ENCODE results near the gene LRP5.
"Not testable (repeated sequence)": the region's sequence is repeated elsewhere in the genome, so short reads cannot be mapped to it uniquely, and the experiment has no call there.

Gene LRP5

GRCh38 chr11:68471360-68472340 lies 159.3 kb downstream of the LRP5 start:
- DNase-seq, result no peak

DNA sequence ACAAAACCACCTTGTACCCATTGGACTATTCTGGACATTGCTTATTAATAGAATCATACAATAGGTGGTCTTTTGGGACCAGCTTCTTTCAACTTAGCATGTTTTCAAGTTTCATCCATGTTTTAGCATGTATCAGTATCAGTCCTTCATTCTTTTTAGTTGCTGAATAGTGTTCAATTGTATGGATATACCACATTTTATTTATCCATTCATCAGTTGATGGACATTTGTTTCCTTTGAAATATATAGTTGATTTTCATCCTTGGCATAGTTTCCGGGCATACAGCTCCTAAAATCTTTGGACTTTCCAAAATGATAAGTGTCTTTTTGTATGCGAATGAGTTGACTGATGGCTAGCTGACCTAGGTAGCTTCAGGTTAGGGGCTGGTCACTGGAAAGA lies 160.4 kb downstream of the LRP5 start:
- no peak for DNase-seq

GRCh38 chr11:68473693-68474092 lies 161.3 kb downstream of the LRP5 start:
- no peak for DNase-seq

DNA sequence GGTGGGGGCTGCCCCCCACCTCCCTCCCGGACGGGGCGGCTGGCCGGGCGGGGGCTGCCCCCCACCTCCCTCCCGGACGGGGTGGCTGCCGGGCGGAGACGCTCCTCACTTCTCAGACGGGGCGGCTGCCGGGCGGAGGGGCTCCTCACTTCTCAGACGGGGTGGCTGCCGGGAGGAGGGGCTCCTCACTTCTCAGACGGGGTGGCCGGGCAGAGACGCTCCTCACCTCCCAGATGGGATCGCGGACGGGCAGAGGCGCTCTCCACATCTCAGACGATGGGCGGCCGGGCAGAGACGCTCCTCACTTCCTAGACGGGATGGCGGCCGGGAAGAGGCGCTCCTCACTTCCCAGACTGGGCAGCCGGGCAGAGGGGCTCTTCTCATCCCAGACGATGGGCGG lies 163.2 kb downstream of the LRP5 start:
- DNase-seq, result not testable (repeated sequence)

- no peak for DNase-seq
Measured at GRCh38 chr11:68479390-68479789, 167.0 kb downstream of the LRP5 start.

GRCh38 chr11:68480193-68480592 lies 167.8 kb downstream of the LRP5 start:
- no peak for DNase-seq

GRCh38 chr11:68480852-68481510 lies 168.6 kb downstream of the LRP5 start:
- DNase-seq, result no peak

DNA sequence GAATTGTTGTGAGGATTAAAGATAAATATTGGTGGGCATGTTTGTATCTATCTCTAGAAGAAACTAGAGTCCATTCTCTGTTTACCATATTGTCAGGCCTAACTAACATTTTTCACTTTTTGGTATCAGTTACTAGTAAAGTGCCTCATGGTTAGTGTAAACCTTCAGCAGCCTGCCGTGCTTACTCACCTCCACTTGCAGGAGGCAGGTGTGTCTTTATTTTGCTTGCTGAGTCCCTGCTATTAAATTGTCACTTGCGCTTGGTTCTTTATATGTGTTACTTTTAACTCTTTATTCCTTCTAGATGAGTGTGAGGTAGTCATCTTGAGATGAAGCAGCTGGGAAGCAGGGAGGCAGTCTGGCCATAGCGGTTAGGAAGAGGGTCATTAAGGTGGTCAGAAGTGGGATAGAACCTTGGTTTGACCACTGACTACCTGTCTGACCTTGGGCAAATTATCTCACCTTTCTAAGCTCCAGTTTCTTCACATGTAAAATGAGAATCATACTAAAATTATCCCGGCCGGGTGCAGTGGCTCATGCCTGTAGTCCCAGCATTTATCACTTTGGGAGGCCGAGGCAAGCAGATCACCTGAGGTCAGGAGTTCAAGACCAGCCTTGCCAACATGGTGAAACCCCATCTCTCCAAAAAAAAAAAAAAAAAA lies 169.3 kb downstream of the LRP5 start:
- DNase-seq, result no peak

DNA sequence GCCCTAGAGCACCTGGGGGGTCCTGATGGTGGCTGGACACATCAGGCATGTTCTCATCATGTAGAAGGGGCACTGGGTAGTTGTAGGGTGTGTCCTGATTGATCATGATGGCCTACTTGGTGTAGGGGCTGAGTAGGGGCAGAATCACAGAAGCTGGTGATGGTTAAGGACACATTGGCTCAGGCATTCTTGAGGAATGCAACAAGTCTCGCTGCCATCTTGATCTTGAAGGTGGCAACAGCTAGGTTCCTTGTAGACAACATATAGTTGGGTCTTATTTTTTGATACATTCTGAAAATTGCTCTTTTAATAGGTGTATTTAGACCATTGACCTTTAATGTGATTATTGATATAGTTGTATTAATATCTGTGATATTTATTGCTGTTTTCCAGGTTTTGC lies 176.2 kb downstream of the LRP5 start:
- DNase-seq, result no peak

- DNase-seq, result no peak
Measured at GRCh38 chr11:68495220-68495729, 182.9 kb downstream of the LRP5 start.

DNA sequence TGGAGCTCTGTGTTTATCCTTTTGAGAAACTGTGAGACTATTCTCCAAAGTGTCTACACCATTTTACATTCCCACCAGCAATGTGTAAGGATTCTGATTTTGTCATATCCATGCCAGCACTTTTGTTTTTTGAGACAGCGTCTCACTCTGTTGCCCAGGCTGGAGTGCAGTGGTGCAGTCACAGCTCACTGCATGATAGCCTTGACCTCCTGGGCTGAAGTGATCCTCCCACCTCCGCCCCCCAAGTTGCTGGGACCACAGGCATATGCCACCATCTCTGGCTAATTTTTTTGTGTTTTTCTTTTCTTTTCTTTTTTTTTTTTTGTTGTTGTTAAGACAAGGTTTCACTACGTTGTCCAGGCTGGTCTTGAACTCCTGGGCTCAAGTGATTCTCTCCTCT lies 183.5 kb downstream of the LRP5 start:
- no peak for DNase-seq

DNA sequence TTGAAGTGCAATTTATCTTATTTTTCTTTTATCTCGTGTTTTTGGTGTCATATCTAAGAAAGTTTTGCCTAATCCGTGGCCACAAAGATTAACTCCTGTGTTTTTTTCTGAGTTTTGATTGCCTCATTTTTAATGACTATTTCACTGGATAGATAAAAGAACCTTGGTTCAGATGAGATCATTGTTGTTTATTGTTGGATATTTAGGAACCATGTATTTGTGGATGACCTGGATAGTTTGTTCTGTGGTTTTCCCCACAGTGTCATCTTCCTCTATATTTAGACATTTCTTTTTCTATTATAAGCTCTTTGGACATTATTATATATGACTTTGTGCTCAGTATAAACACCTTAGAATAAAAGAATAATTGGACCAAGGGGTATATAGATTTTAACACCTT lies 185.4 kb downstream of the LRP5 start:
- no peak for DNase-seq

DNA sequence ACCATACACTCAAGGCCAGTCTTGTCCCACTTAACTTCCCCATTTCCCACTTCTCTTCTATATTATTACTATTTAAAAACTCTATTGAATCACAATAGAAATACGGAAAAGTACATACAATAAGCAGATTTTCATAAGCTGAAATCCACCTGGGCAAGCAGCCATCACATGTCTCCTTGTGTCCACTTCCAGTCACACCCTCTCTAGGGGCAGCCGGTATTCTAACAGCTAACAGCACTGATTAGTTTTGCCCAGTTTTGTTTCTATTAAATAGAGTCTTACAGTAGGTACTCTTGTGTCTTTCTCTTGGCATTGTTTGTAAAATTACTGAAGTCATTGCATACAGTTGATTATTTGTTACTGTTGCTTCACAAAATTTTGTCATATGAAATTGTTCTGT lies 185.9 kb downstream of the LRP5 start:
- DNase-seq, result no peak

All from right forelimb (tissue), 1 donor.